Stimulated activated CD4-positive, alpha-beta T cell treated with anti-CD3 and anti-CD28 coated beads, Interleukin-2, amount 100 ng/mL, for 48 hours (primary cell): ENCODE data around the gene RBMS1.
"Not testable (repeated sequence)": the region's sequence is repeated elsewhere in the genome, so short reads cannot be mapped to it uniquely, and the experiment has no call there.

Experiments
- DNase-seq, 2 donors: peaks; one replicate each; pipeline ENCODE4 v3.0.0-alpha.2; 2020

Gene RBMS1

GRCh38 chr2:160469164-160469563, 24.4 kb downstream of the RBMS1 start:
- no peak for DNase-seq

GRCh38 chr2:160467086-160467485, 26.5 kb downstream of the RBMS1 start:
- DNase-seq = no peak

GRCh38 chr2:160465406-160465805, 28.2 kb downstream of the RBMS1 start:
- no peak for DNase-seq

- no peak for DNase-seq
Observed at GRCh38 chr2:160465002-160465401, 28.6 kb downstream of the RBMS1 start.

GRCh38 chr2:160464017-160464416, 29.6 kb downstream of the RBMS1 start:
- DNase-seq = no peak

- no peak for DNase-seq
Observed at GRCh38 chr2:160463245-160463644, 30.4 kb downstream of the RBMS1 start.

GRCh38 chr2:160460333-160460731, 33.3 kb downstream of the RBMS1 start:
- no peak for DNase-seq

GRCh38 chr2:160459538-160460332, 33.9 kb downstream of the RBMS1 start:
- DNase-seq = no peak

GRCh38 chr2:160458718-160459453, 34.7 kb downstream of the RBMS1 start:
- no peak for DNase-seq

GRCh38 chr2:160457588-160457987, 36.0 kb downstream of the RBMS1 start:
- DNase-seq = no peak

- DNase-seq = no peak
Observed at GRCh38 chr2:160454070-160454797, 39.4 kb downstream of the RBMS1 start.

GRCh38 chr2:160453111-160453820, 40.3 kb downstream of the RBMS1 start:
- DNase-seq = no peak

- DNase-seq = no peak
Observed at GRCh38 chr2:160450486-160450885, 43.1 kb downstream of the RBMS1 start.

- DNase-seq = not testable (repeated sequence)
Observed at GRCh38 chr2:160448821-160449220, 44.8 kb downstream of the RBMS1 start.

GRCh38 chr2:160445673-160446072, 47.9 kb downstream of the RBMS1 start:
- no peak for DNase-seq

GRCh38 chr2:160442603-160443002, 51.0 kb downstream of the RBMS1 start:
- DNase-seq = no peak

- no peak for DNase-seq
Observed at GRCh38 chr2:160440888-160441287, 52.7 kb downstream of the RBMS1 start.

GRCh38 chr2:160439038-160439437, 54.6 kb downstream of the RBMS1 start:
- not testable (repeated sequence) for DNase-seq

- DNase-seq = no peak
Observed at GRCh38 chr2:160437273-160437672, 56.3 kb downstream of the RBMS1 start.

- DNase-seq = no peak
Observed at GRCh38 chr2:160434254-160434948, 59.2 kb downstream of the RBMS1 start.

- DNase-seq = no peak
Observed at GRCh38 chr2:160433466-160434140, 60.0 kb downstream of the RBMS1 start.

GRCh38 chr2:160432633-160433032, 61.0 kb downstream of the RBMS1 start:
- DNase-seq = no peak
